GM11168 (cell line): Measurements from ENCODE around the gene PFKL.

Source experiments
- in situ Hi-C: fragments of 300-500 bp; cut with MboI; formaldehyde crosslinking; loops from one replicate; pipeline ENCODE4 v1.12.0; 2022; ENCODE audit warnings: low sequenced_read_pairs; ENCODE audit not compliant: unreplicated experiment

Gene PFKL

DNA sequence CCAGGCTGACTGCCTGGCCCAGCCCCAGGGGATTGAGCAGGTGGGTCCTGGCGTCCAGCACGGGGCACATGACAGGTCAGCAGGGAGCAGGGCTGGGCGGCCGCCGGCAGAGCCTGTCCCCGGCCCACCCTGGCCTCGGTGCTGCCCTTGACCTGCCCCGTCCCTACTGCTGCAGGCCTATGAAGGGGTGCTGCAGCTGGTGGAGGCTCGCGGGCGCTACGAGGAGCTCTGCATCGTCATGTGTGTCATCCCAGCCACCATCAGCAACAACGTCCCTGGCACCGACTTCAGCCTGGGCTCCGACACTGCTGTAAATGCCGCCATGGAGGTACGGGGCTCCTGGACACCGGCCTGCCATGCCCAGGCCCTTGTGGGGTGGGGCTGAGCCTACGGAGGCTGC, 23.7 kb downstream of the PFKL start:
- in situ Hi-C loops, result no loop called here

DNA sequence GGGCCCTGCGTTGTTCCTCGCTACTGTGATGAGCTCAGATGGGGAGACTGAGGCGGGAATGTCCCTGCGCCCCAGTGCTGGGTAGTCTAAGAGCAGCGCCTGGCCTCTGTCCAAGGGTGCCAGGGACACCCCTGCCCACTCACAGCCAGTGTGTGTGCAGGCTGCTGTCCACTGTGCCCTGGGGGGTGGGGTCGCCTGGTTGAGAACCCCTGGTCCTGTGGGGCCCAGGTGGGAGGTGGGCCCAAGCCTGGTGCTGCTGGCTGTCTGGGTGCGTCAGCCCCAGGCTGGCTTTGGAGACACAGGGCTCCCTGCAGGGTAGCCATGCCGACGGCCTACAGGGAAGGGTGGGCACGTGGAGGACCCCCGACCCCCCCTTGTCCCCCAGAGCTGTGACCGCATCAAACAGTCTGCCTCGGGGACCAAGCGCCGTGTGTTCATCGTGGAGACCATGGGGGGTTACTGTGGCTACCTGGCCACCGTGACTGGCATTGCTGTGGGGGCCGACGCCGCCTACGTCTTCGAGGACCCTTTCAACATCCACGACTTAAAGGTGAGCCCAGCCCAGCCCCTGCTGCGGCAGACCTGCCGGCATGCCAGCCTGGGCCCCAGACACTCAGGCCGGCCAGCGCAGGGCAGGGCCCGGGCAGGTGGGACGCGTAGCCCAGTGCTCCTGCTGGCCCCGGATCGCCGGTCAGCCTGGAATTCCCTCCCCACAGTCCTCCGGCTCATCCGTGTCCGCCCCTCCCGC, 24.4 kb downstream of the PFKL start:
- in situ Hi-C loops, result no loop called here

DNA sequence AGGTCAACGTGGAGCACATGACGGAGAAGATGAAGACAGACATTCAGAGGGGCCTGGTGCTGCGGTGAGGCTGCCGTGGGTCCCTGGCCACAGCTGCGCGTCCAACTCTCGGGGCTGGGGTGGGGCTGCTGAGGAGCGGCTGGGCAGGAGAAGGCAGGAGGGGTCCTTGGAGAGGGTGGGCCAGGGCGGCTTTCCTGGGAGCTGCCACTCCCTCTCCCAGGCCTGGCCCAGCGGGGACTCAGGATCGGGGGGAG, 24.9 kb downstream of the PFKL start:
- in situ Hi-C loops, result no loop called here

DNA sequence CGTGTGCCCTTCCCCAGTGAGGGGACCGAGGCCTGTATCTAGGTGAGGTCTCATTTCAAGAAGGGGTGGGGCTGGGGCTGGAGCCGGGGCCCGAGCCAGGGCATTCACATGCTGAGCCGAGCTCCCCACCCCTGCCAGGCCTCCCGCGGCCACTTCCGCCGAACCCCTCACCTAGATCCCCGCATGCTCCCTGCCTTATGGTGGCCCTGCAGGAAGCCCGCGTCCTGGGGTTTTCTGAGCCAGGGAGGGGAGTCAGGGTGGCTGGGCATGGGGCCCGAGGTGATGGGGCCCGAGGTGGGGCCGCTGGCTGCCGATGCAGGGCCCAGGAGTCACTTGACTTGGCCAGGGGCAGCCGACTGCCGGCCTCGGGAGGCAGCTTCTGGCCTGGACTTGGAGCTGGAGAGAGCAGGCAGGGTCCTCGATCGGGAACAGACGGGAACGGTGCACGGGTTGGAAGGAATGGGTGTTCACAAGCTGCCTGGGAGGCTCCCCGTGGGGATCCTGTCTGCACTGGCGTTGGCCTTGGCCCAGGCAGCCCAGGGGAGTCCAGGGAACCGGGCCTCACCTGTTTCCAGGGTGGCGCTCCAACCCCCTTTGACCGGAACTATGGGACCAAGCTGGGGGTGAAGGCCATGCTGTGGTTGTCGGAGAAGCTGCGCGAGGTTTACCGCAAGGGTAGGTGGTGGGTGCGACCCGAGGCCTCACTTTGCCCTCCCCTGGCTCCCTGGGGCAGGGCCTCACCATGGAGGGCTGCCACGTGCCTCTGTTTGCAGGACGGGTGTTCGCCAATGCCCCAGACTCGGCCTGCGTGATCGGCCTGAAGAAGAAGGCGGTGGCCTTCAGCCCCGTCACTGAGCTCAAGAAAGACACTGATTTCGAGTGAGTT, 25.8 kb downstream of the PFKL start:
- in situ Hi-C loops, result no loop called here

DNA sequence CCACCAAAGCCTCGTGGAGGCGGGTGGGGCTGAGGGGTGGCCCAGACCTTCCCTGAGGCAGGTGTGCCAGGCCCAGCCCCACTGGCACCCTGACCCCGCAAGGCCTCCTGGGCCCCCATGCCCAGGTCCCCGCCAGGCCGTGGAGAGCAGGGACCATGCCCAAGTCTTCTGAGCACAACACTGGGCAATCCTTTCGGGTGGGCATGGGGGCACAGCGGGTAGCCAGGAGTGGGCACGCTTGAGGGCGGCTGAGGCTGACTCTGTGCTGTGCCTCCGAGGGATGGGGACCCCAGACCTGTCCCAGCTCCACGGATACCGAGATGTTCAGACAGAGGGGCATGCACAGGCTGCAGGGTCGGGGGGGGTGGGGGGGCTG, 26.4 kb downstream of the PFKL start:
- in situ Hi-C loops, result no loop called here

DNA sequence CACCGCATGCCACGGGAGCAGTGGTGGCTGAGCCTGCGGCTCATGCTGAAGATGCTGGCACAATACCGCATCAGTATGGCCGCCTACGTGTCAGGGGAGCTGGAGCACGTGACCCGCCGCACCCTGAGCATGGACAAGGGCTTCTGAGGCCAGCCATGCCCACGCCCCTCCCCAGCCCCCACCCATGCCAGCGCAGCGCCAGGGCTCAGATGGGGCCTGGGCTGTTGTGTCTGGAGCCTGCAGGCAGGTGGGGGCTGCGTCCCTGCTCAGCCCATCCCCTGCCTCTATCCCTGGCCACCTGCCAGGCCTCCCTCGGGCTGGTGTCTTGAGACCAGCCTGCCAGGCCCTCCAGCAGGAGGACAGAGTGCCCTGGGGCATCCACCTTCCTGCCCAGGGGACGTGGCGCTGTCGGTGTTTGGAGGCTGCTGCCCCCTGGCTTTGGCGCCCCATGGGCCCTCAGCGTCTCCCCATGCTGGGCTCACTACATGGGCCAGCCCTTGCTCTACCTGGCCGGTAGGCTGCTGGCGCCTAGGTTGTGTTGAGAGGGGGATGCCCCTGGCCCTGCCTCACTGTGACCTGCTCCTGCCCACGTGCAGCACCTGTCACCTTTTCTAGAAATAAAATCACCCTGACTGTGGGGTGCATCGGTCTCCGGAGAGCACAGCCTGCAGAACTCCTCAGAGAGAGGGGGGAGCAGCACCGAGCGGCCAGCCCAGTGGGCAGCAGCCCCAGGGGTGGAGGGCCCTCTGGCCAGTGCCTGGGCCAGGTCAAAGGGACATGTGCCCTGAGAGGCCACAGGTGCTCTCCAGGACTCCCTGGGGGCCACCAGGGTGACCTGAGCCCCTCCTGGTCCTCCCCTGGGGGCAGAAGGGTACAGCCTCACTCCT, 27.1 kb downstream of the PFKL start:
- in situ Hi-C loops, result no loop called here

DNA sequence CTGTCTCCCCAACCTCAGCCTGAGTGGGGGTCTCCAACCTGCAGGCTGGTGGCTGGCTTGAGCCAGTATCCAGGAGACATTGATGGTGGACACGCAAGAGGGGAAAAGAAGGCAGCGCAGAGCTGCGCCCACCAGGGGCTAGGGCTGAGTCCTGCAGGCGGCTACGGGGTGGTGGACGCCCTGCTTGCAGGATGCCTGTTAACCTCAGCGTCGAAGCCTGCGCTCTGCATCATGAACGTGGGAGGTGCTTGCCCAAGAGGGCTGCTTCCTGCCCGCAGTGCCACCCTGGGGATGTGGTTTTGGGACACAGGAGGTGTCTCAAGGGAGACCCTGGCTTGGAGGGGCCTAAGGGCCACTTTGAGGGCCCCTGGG, 27.7 kb downstream of the PFKL start:
- in situ Hi-C loops, result no loop called here

DNA sequence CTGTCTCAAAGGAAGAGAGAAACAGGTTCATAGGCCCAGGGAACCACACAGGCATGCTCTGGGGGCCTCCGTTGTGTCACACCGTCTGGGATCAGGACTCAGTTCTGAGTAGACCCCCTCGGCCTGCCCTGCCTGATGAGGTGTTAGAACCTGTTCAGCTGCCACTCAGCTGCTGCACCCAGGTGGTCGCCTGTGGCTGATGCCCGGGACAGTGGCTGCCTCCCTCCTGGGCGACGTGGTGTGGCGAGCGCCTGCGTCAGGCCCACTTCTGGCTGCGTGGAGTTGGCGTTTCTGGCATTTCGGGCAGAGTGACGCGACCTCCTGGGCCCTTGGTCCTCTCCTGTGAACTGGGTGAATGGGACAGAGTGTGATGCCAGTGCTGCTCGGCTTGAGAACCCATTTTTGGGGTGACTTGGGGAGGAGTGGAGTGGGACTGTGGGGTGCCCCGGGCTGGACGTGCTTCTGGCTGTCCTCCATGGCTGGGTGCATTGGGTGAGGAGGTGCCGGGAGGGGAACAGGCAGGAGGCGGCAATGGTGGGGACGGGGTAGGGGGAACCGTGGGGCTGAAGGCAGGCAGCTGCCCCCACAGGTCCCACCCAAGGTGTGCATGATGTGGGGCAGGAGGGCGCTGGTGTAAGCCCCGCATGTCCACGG, 28.5 kb downstream of the PFKL start:
- in situ Hi-C loops, result no loop called here

DNA sequence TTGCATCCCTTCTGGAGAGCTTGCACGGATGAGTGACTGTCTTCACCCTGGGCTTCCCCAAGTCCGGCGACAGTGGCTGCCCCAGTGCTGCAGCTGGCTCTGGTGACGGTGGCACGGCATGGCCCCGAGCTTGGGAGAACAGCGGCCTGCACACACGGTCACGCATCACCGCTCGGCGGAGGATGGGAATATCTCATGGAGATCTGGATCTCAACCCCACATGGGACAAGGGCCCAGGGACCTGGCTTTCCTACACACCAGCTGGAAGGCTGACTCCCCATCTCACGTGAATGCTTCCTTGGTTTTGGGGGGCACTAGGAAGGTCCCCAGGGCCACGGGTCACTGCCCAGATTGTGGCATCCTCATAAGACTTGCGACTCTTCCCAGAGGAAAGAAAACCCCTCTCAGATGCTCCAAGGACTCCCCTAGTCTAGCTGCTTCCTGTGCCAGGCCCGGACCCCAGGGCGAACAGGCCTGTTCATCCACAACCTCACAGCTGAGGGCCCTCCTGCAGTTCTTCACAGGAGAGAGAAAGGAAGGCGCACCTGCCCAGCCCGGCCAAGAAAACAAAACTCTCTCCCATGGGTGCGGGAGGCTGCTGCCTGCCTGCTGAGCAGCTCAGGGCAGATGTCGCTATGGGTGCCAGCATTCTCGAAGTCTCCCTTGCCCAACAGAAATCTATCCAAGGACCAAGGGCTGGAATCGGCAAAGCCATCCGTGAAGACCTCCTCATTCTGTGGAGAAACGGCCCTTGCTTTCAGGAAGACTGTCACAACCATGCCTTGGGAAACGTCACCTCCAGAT, 29.4 kb downstream of the PFKL start:
- in situ Hi-C loops, result no loop called here

DNA sequence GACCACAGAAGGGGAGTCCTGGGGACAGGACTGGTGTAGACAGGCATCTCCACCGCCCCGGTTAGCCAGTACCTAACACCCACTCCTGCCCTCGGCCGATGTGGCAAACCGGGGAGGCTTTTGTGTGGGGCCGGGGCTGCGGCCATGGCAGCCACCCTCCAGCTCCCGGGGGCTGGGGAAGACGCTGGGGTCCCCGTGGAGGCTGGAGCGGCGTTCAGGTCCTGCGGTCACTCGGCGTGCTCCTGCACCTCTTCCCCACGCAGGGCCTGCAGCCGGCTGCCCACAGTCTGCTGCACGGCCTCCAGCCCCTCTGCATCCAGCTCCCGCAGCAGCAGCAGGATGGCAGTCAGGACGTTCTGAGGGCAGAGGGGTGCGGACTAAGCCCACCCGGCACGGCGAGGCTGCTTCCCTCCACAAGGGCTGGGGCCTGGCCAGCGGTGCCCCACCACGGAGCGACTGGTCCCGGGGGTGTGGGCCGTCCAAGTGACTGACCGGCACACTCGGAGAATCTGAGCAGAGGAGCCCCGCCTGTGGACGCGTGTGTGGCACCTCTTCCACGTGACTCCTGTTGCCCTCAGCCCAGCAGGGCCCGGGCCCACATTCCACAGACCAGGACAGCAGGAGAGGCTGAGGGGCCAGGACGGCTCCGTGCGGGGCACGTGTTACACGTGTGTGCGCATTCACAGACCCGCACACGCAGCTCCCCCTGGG, 30.3 kb downstream of the PFKL start:
- in situ Hi-C loops, result no loop called here

DNA sequence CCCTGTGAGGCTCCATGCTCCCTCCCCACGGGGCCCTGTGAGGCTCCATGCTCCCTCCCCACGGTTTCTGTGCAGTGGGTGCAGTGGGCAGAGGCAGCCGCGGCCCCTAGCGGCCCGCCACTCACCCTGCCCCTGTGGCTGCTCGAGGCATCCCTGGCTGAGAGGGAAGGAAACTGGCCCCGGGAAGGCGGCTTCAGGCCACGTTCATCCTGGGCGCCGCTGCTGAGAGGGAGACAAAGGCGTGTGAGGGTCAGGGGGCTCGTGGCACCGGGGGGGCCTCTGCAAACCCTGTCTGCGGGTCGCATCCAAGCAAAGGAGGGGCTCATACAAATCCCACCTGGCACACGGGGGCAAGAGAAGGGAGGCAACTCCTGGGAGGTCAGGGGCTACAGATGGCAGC, 30.8 kb downstream of the PFKL start:
- in situ Hi-C loops, result no loop called here

DNA sequence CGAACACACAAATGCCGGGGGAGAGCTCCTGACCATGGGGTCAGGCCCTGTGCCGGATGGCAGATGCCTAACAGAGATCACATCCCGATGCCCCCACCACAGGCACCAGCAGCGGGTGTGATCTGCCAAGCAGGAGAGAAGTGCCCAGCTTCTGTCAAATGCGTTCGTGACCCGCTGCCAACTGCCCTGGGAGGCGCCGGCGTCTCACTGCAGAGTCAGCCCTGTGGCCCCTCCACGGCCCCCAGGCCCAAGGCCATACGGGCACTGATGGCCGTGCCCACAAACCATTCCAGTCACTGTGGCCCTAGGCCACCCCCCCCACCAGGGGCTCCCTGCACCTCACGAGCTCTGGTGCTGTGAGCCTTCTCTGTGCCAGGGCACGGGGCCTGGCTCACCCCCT, 31.4 kb downstream of the PFKL start:
- in situ Hi-C loops, result no loop called here

DNA sequence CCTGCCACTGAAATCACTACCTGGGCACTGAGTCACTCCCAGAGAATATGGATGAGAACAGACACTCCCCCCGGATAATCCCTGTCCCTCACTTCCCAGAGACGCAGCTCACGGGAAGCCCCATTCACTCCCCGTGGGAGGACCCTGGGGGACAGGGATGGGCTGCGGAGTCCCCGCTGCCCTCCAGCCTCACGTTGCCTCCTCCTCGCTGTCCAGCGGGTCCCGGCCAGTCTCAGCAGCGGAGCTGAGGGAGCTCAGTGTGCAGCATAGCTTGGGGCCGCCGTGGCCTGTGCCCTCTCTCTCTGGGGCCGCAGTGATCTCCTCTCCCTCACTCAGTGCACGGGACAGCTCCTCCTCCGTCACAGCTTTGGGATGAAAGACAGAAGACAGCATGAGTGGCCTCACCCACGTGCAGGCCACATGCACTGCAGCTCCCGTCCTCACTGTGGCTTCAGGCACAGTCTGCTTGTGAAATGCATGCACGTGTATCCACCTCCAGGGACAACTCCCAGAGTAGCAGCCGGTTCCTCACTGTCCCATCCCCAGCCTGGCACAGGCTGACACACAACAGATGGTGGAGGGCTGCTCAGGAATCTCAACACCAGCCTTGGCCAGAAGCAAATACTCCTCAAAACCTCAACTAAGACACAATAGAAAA, 31.9 kb downstream of the PFKL start:
- in situ Hi-C loops, result no loop called here

DNA sequence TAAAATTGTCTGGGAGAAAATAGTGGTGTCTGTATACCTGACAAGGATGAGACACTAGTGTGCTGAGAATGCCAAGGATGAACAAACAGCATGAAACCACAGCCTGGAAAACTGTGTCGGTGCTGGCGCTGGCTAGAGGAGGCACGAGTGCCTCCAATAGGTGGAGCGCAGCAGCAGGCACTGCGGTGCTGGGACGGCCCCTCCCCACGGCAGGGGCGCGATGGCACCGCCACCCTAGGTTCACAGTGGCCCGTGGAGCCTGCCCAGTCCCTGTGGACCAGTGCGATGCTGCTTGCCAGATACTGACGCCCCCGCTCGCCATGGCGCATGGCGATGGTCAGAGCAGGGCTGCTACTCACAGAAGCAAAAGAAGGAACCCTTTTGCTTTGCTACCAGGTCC, 32.5 kb downstream of the PFKL start:
- in situ Hi-C loops, result no loop called here

DNA sequence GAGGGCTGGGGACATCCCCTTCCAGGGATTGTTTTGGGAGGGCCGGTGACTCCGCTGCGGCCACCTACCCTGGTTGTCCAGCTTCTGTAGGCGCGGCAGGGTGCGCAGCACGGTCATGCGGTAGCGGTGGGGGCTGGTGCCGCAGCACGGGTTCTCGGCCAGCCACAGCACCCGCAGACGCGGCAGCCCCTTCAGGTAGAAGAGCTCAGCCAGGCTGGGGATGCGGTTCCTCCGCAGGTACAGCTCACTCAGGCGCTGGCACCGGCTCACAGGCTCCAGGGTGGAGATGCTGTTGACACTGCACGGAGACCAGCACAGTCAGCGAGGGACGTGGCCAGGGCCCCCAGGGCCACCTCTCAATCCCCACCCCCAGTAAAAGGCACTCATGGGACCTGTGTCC, 33.1 kb downstream of the PFKL start:
- in situ Hi-C loops, result no loop called here

DNA sequence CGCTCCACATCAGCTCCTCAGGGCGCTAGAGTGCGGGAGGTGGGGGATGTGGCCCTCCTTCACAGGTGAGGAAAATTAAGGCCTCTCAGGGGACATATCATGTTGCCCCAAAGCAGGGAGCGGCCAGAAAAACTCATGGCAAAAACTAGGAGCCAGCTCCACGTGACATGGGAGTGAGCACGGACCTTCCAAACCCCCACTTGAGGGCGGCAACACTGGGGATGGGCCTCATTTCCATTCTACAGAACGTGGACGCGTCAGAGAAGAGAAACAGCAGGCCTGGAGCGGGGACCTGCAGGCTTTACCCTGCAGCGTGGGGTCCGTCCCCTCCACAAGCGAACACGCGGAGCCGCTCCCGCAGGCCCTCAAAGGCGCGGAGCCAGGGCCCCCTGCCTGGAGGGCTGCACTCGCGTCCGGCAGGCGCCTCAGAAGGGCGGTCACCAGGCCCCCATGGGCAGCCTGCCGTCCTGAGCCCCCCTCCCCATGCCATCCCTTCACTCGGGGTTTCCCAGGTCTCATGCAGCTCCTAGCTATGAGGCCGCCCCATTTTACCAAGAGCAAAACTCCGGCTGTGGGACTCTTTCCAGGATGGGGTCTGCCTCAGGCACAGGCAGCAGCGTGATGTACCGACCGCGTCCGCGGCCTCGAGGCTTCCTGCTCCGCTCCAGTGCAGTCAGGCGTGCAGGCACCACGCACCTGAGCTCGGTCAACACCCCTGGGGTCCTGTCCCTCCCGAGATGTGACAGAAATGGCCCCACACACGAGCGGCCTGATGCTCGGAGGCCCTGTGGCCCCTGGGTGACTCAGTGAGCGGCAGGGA, 33.9 kb downstream of the PFKL start:
- in situ Hi-C loops, result no loop called here

DNA sequence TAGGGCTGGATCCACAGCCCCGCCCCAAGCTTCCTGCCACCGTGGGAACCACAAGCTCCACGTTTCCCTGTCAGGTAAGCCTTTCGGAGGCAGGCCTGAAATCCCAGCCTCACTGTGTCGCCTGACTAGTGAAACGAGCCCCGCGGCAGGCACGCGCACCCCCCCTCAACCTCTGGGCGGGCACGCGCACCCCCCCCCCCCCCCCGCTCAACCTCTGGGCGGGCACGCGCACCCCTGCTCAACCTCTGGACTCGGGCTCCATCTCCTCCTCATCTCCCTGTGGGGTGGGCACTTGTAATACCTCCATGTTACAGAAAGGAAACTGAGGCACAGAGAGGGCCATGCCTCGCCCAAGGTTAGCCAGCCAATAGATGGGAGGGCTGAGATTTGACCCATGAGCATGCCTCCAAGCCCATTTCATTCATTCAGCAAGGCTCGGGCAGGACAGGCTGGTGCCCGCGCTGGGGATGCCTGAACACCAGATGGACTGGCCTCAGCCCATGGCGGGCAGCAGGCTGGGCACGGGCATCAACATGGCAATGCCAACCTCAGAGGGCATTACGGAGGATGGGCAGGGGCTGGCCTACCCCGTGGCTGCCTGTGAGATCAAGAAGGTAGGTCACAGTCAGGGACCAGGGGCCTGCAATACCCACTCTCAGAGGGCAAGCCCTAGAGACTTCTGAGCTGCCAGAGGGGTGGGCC, 34.6 kb downstream of the PFKL start:
- in situ Hi-C loops, result no loop called here
